OCI-LY7 (cell line): ENCODE data around the gene ISLR. TPM values are rescaled to one million over a fixed set of nuclear protein-coding genes. Genes with fewer than 3 reads are reported as not detected.
"Not testable (repeated sequence)": the region's sequence is repeated elsewhere in the genome, so short reads cannot be mapped to it uniquely, and the experiment has no call there.

ENCODE experiments used
- BruUV-seq: library from RNA; stranded (reverse); fragments of 400-500 nt; replicated peaks from 2 replicates; lab custom pipeline; 2021; lab: Mats Ljungman, UMichigan
- CTCF ChIA-PET: fragments of 300-600 bp; sonication (Branson Sonifier 250); formaldehyde crosslinking; loops from one replicate; lab custom pipeline; 2022; ENCODE audit warnings: antibody characterized with exemption; ENCODE audit not compliant: unreplicated experiment; lab: Charles Lee
- POLR2A ChIA-PET: fragments of 300-600 bp; sonication (Branson Sonifier 250); formaldehyde crosslinking; loops from one replicate; lab custom pipeline; 2022; ENCODE audit warnings: antibody characterized with exemption; lab: Charles Lee
- DNase-seq: peaks from one replicate; pipeline ENCODE4 v3.0.0-alpha.2; 2015; ENCODE audit warnings: low spot score
- H2AFZ ChIP-seq: fragments of 200-600 bp; sonication (generic), shearing (Covaris generic); 2 replicates; pipeline ENCODE4 v1.6.1; 2014; ENCODE audit warnings: mild to moderate bottlenecking, antibody characterized with exemption, low read length, moderate library complexity
- H3K27ac ChIP-seq: fragments of 200-600 bp; sonication (generic); 2 replicates; pipeline ENCODE4 v1.5.1; 2014; ENCODE audit warnings: mixed run types, low read depth, mild to moderate bottlenecking, moderate library complexity, low read length, inconsistent platforms; ENCODE audit not compliant: poor library complexity, severe bottlenecking
- H3K36me3 ChIP-seq: fragments of 200-600 bp; sonication (generic); 2 replicates; pipeline ENCODE4 v1.6.1; 2014; ENCODE audit warnings: mild to moderate bottlenecking, antibody characterized with exemption, low read length, moderate library complexity, mixed read lengths; ENCODE audit not compliant: insufficient read depth
- H3K4me1 ChIP-seq: fragments of 200-600 bp; sonication (generic); 2 replicates; pipeline ENCODE4 v1.5.1; 2014; ENCODE audit warnings: mild to moderate bottlenecking, low read length; ENCODE audit not compliant: insufficient read depth, poor library complexity, severe bottlenecking
- H3K4me2 ChIP-seq: fragments of 200-600 bp; sonication (generic); 2 replicates; pipeline ENCODE4 v1.6.1; 2014; ENCODE audit warnings: mild to moderate bottlenecking, low read length
- H3K4me3 ChIP-seq: fragments of 200-600 bp; sonication (generic); 2 replicates; pipeline ENCODE4 v1.5.1; 2014; ENCODE audit warnings: mild to moderate bottlenecking, low read depth, low read length; ENCODE audit not compliant: poor library complexity, severe bottlenecking
- H3K79me2 ChIP-seq: fragments of 200-600 bp; sonication (generic); 2 replicates; pipeline ENCODE4 v1.6.1; 2016; ENCODE audit warnings: low read depth, mild to moderate bottlenecking, low read length, moderate library complexity, mixed read lengths; ENCODE audit not compliant: insufficient read depth
- H3K9me2 ChIP-seq: fragments of 200-600 bp; sonication (generic); 2 replicates; pipeline ENCODE4 v1.6.1; 2016; ENCODE audit warnings: mild to moderate bottlenecking, low read length, mixed read lengths; ENCODE audit not compliant: insufficient read depth
- H3K9me3 ChIP-seq: fragments of 200-600 bp; sonication (generic); 2 replicates; pipeline ENCODE4 v1.6.1; 2014; ENCODE audit warnings: mild to moderate bottlenecking, mixed run types, low read length, mixed read lengths
- H4K20me1 ChIP-seq: fragments of 200-600 bp; sonication (generic); 2 replicates; pipeline ENCODE4 v1.6.1; 2014; ENCODE audit warnings: mild to moderate bottlenecking, antibody characterized with exemption, low read length, moderate library complexity, mixed read lengths; ENCODE audit not compliant: insufficient read depth
- EZH2phosphoT487 ChIP-seq: fragments of 200-600 bp; sonication (generic); IDR thresholded peaks from 2 replicates; pipeline ENCODE4 v1.6.1; 2018; ENCODE audit warnings: low read depth, borderline replicate concordance, mild to moderate bottlenecking, mixed run types, antibody characterized with exemption, low read length, moderate library complexity, mixed read lengths
- intact Hi-C: fragments of 100-400 bp; cut with micrococcal nuclease; formaldehyde crosslinking; loops from one replicate; pipeline ENCODE4 v1.10.0; 2022; ENCODE audit not compliant: unreplicated experiment
- total RNA-seq, 2 experiments: library from RNA; depleted of rRNA in 1 of 2; stranded (reverse); fragments of >200 nt in 1 of 2; shearing (Covaris generic) in 1 of 2; gene quantifications; 2 replicates each; pipeline ENCODE4 v1.2.3, GENCODE V29; 2014 to 2022
- TF ChIP-seq, protein P1 (sequence below): fragments of 200-600 bp; sonication (generic); conservative IDR thresholded peaks from 2 replicates; pipeline ENCODE4 v1.5.1; 2014; ENCODE audit warnings: mild to moderate bottlenecking, antibody characterized with exemption, low read length, moderate library complexity, mixed read lengths

Gene ISLR
- total RNA-seq, 2 experiments from 2014 or later: not detected

DNA sequence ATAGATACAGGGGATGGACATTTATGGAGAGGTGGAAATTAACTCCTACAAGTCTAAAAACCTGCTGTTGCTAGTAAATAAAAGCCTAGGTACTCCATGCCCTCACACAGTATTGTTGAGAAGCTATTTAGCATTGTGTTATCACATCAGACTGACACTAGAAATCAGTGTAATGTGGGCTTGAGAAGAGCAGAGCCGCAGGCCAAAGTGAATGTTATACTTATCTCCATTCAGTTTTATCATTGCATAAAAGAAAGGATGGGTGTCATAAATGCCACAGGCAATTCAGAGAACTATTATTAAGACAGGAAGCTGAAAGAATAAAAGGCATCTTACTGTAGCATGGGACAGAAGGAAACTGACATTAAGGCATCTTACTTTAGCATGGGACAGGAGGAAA, 13.7 kb upstream of the ISLR start:
- H3K79me2 ChIP-seq: no peaks in the 10 kb centered on the region
- intact Hi-C loops: no loop called here
- no peak for DNase-seq
- ChIA-PET CTCF (no interaction called here), POLR2A (no interaction called here)
- H3K4me3 ChIP-seq: no peak overlapping the region
- H3K36me3 ChIP-seq: no peaks in the 10 kb centered on the region
- no peaks in the 10 kb centered on the region for H3K9me3 ChIP-seq
- H3K4me2 ChIP-seq: no peak overlapping the region
- H2AFZ ChIP-seq: no peak overlapping the region
- no peak overlapping the region for H3K27ac ChIP-seq
- TF ChIP-seq, protein P1, sequence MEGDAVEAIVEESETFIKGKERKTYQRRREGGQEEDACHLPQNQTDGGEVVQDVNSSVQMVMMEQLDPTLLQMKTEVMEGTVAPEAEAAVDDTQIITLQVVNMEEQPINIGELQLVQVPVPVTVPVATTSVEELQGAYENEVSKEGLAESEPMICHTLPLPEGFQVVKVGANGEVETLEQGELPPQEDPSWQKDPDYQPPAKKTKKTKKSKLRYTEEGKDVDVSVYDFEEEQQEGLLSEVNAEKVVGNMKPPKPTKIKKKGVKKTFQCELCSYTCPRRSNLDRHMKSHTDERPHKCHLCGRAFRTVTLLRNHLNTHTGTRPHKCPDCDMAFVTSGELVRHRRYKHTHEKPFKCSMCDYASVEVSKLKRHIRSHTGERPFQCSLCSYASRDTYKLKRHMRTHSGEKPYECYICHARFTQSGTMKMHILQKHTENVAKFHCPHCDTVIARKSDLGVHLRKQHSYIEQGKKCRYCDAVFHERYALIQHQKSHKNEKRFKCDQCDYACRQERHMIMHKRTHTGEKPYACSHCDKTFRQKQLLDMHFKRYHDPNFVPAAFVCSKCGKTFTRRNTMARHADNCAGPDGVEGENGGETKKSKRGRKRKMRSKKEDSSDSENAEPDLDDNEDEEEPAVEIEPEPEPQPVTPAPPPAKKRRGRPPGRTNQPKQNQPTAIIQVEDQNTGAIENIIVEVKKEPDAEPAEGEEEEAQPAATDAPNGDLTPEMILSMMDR: no peak
- TF ChIP-seq EZH2phosphoT487: no peak
- no TSS peak for BruUV-seq
- no peaks in the 10 kb centered on the region for H4K20me1 ChIP-seq
- H3K4me1 ChIP-seq: peaks cover 7% of the 10 kb centered on the region
- H3K9me2 ChIP-seq: no peaks in the 10 kb centered on the region

DNA sequence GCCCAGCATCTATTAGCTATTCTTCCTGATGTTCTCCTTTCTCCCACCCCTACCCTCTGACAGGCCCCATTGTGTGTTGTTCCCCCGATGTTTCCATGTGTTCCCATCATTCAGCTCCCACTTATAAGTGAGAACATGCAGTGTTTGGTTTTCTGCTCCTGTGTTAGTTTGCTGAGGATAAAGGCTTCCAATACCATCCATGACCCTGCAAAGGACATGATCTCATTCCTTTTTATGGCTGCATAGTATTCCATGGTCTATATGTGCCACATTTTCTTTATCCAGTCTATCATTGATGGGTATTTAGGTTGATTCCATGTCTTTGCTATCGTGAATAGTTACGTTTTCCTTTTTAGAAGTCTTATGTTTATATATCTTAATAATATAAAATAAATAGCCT, 13.1 kb upstream of the ISLR start:
- H2AFZ ChIP-seq, CTCF ChIA-PET, POLR2A ChIA-PET, H3K36me3 ChIP-seq, intact Hi-C loops, H3K4me3 ChIP-seq, H3K4me1 ChIP-seq, H3K27ac ChIP-seq, DNase-seq, H3K4me2 ChIP-seq, H3K9me2 ChIP-seq, H3K79me2 ChIP-seq, BruUV-seq, H4K20me1 ChIP-seq, H3K9me3 ChIP-seq: not testable (repeated sequence)

DNA sequence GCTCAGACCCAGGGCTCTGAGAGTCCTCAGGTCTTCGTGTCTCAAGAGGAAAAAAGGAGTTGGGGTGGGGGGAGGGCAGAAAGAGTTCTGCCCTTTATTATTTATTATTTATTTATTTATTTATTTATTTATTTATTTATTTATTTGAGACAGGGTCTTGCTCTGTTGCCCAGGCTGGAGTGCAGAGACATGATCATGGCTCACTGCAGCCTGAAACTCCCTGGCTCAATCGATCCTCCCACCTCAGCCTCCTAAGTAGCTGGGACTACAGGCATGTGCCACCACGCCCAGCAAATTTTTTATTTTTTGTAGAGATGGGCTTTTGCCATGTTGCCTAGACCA, 11.3 kb upstream of the ISLR start:
- H2AFZ ChIP-seq, DNase-seq, H3K4me1 ChIP-seq, H3K9me3 ChIP-seq, BruUV-seq, H3K9me2 ChIP-seq, intact Hi-C loops, CTCF ChIA-PET, H3K27ac ChIP-seq, H3K36me3 ChIP-seq, H3K4me3 ChIP-seq, H3K79me2 ChIP-seq, H4K20me1 ChIP-seq, H3K4me2 ChIP-seq: not testable (repeated sequence)
- POLR2A ChIA-PET: interaction anchor here (1.1 kb wide), 1 partner anchor 40 kb away, joined by 3 read pairs; no protein-coding TSS in a partner anchor

DNA sequence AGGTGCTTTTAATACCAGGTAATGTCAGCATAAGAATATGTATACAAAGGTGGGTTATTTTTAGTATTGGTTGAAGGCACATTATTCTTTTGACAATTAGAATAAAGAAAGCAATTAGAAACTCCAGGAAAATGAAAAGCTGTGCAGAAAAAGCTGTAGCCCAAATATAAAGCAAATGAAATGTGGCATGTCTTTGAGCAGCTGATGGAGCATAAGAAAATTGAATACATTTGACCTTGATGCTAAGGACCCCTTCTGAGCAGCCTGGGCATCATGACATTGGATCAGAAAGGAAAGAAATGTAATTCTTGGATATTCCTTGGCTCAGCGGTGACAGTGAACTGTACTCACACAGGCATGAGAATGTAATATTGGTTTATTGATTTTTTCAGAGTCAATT, 8.0 kb upstream of the ISLR start:
- Histone ChIP-seq H3K27ac (no peak overlapping the region), H3K4me1 (no peaks in the 10 kb centered on the region), H4K20me1 (no peaks in the 10 kb centered on the region), H3K4me2 (no peak overlapping the region), H3K36me3 (no peaks in the 10 kb centered on the region), H3K4me3 (no peak overlapping the region), H3K9me2 (no peaks in the 10 kb centered on the region), H3K79me2 (no peaks in the 10 kb centered on the region), H2AFZ (no peak overlapping the region), H3K9me3 (no peaks in the 10 kb centered on the region)
- no TSS peak for BruUV-seq
- CTCF ChIA-PET: no interaction called here
- TF ChIP-seq, protein P1: no peak
- TF ChIP-seq EZH2phosphoT487: no peak
- intact Hi-C loops: no loop called here
- DNase-seq: no peak
- POLR2A ChIA-PET: no interaction called here
